Measurements from ENCODE around the gene OTUD7B. TPM values are rescaled to one million over a fixed set of nuclear protein-coding genes. Genes with fewer than 3 reads are reported as not detected.
A peak's percentile ranks its signal among the peaks of the same experiment; 100 is the strongest.

OTUD7B gene
- total RNA-seq, 4 donors from 2014 or later: 8.5 to 12.6 (median 9.1) TPM

DNA sequence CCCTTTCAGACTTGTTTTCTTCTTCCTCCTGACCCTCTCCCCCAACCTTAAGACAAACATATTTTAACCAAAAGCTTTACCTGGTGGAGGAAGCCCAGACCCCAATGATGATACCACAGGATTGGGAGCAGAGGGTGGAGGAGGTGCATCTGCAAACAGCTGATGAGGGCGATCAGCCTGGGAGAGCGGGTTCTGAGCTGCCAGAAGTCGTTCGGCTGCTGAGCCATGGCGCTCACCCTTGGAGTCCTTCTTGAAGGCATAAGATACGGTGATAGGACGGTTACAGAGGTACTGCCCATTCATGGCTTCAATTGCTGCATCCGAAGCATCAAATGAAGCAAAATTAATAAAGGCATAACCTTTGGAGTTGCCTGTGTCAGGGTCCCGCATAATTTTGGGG is 84.2 kb downstream of the OTUD7B start:
- no peaks in the 10 kb centered on the region for H3K27me3 ChIP-seq
- TF ChIP-seq POLR2A (IDR thresholded peaks at IDR 0.05): no peak
- TF ChIP-seq, protein P1, sequence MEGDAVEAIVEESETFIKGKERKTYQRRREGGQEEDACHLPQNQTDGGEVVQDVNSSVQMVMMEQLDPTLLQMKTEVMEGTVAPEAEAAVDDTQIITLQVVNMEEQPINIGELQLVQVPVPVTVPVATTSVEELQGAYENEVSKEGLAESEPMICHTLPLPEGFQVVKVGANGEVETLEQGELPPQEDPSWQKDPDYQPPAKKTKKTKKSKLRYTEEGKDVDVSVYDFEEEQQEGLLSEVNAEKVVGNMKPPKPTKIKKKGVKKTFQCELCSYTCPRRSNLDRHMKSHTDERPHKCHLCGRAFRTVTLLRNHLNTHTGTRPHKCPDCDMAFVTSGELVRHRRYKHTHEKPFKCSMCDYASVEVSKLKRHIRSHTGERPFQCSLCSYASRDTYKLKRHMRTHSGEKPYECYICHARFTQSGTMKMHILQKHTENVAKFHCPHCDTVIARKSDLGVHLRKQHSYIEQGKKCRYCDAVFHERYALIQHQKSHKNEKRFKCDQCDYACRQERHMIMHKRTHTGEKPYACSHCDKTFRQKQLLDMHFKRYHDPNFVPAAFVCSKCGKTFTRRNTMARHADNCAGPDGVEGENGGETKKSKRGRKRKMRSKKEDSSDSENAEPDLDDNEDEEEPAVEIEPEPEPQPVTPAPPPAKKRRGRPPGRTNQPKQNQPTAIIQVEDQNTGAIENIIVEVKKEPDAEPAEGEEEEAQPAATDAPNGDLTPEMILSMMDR (IDR thresholded peaks at IDR 0.05): no peak
- WGBS, 2 donors: 85 to 88% methylated on average over 8 to 9 of the region's 9 CpGs
- peaks cover 24 to 76% (median 38%) of the 10 kb centered on the region in 3 donors for H3K36me3 ChIP-seq
- H3K4me1 ChIP-seq: peaks cover 16 to 38% (median 21%) of the 10 kb centered on the region in 3 donors
- intact Hi-C loops (cut with DNase I): no loop called here
- no peak overlapping the region for H3K27ac ChIP-seq
- H3K4me3 ChIP-seq: peak overlapping the region in 2 of 4 donors; percentile 96
- no peaks in the 10 kb centered on the region for H3K9me3 ChIP-seq
- DNase-seq: no peak

DNA sequence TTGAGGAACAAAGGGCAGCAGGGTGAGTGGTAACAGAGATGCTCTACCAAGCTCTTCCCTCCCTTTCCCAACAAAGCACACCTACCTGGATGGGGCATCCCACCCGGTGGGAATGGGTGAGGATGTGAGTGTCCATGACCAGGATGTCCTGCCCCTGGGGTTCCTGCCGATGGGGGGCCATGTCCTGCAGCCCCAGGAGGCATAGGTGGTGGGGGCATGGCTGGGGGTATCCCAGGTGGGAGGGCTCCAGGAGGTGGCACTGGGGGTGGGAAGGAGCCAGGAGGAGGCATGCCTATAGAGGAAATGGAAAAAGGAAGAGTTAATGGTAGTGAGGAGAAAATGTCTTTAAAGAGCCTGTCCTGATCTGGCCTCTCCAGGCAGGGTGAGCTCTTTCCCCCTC is 84.8 kb downstream of the OTUD7B start:
- intact Hi-C loops (cut with DNase I): no loop called here
- Histone ChIP-seq H3K4me1 (peaks cover 16 to 38% (median 21%) of the 10 kb centered on the region in 3 donors), H3K27me3 (no peaks in the 10 kb centered on the region), H3K27ac (no peak overlapping the region), H3K36me3 (peaks cover 24 to 70% (median 38%) of the 10 kb centered on the region in 3 donors), H3K4me3 (peak overlapping the region in 1 of 4 donors; percentile 96), H3K9me3 (no peaks in the 10 kb centered on the region)
- TF ChIP-seq POLR2A (IDR thresholded peaks at IDR 0.05): no peak
- TF ChIP-seq, protein P1 (IDR thresholded peaks at IDR 0.05): no peak
- 60 to 89% methylated on average over 2 of the region's 2 CpGs for WGBS, 2 donors
- no peak for DNase-seq

DNA sequence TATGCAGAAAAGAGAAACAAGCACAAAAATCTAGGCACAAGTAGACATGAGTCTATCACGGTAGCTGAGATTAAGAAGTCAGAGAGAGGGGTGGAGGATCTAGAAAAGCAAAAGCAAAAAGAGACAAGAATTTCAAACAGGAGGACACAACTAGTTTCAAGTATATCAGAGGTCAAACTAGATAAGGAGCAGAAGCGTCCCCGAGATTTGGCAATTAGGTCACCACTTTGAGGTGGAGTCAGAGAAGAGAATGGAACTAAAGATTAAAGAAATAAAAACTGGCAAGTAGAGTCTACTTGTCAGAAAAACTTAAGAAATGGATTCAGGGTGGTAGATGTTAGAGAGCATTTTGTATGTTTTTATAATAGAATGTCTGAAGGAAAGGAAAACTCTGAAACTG is 85.2 kb downstream of the OTUD7B start:
- Histone ChIP-seq H3K4me1 (peaks cover 16 to 38% (median 21%) of the 10 kb centered on the region in 3 donors), H3K27me3 (no peaks in the 10 kb centered on the region), H3K36me3 (peaks cover 24 to 66% (median 38%) of the 10 kb centered on the region in 3 donors), H3K4me3 (no peak overlapping the region), H3K27ac (no peak overlapping the region), H3K9me3 (no peaks in the 10 kb centered on the region)
- WGBS, 2 donors: 73 to 80% methylated on average over 3 of the region's 3 CpGs
- DNase-seq: no peak
- no peak for TF ChIP-seq POLR2A (IDR thresholded peaks at IDR 0.05)
- TF ChIP-seq, protein P1 (IDR thresholded peaks at IDR 0.05): no peak
- intact Hi-C loops (cut with DNase I): no loop called here

DNA sequence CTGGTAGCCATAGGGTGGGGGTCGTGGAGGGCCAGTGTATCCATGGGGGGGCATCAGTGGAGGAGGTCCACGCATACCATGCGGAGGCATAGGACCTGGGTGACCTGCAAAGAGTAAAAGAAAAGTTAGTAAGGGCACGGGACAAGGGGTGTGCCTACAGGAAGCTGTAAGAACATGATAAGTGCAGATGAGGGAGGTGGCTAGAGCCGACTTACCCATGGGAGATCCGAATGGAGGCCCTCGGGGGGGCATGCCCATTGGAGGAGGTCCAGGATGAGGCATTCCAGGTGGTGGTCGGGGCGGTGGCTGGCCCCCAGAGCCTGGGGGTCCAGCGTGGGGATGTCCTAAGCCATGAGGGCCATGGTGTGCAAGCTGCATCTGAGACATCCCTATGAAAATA is 86.9 kb downstream of the OTUD7B start:
- H3K9me3 ChIP-seq: no peaks in the 10 kb centered on the region
- intact Hi-C loops (cut with DNase I): no loop called here
- peaks cover 24 to 56% (median 38%) of the 10 kb centered on the region in 3 donors for H3K36me3 ChIP-seq
- TF ChIP-seq, protein P1 (IDR thresholded peaks at IDR 0.05): no peak
- no peak for TF ChIP-seq POLR2A (IDR thresholded peaks at IDR 0.05)
- DNase-seq: no peak
- no peak overlapping the region for H3K27ac ChIP-seq
- WGBS, 2 donors: 72 to 84% methylated on average over 10 of the region's 10 CpGs
- no peaks in the 10 kb centered on the region for H3K27me3 ChIP-seq
- H3K4me3 ChIP-seq: no peak overlapping the region
- peaks cover 16 to 34% (median 20%) of the 10 kb centered on the region in 3 donors for H3K4me1 ChIP-seq

DNA sequence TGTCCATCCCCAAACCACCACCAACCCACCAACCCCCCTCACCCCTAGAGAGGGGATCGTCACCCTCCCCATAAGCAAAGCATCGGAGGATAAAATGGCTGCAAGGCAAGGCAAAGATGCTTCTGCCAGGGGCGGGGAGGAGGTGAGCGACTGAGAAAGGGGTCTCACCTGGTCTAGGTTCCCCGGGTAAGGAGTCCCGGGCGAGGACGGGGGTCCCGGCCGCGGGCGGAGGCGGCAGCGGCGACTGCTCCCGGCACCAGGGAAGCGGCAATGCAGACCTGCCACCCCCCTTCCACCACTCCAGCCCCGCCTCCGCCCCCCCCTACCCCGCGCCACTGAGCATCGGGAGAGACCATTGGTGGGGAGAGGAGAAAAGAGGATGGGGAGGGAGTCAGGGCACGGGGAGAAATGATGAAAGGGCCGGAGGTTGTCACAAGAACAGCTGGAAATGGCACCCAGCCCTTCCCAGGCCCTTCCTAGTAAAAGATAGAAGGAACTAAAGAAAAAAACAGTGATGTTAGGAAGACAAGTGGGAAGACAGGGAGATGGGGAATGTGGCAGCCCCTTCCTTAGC is 92.9 kb downstream of the OTUD7B start, which contains the start of gene SV2A:
Gene SV2A (minus strand): TSS at position 274 of the 574 bp plus-strand sequence. CDS start 4,004 bp downstream, outside the sequence.
- H3K27ac ChIP-seq: peak within 1 kb of the TSS in 3 of 4 donors; percentile 28 to 35 (median 29)
- intact Hi-C loops (cut with DNase I): no loop called here
- H3K4me1 ChIP-seq: peaks cover 6 to 25% (median 11%) of the 10 kb centered on the region in 3 donors
- H3K9me3 ChIP-seq: no peaks in the 10 kb centered on the region
- H3K4me3 ChIP-seq: peak within 1 kb of the TSS; percentile 22 to 76 (median 51)
- peaks cover 0 to 11% (median 0%) of the 10 kb centered on the region in 4 donors for H3K27me3 ChIP-seq
- TF ChIP-seq POLR2A (IDR thresholded peaks at IDR 0.05): peak in 1 of 4 donors; percentile 21
- TF ChIP-seq, protein P1 (IDR thresholded peaks at IDR 0.05): no peak
- H3K36me3 ChIP-seq: peaks cover 0 to 13% (median under 1%) of the 10 kb centered on the region in 3 donors
- WGBS, 2 donors: 0 to 1% methylated on average over 10 to 18 of the region's 24 CpGs
- no peak for DNase-seq
